ENCODE data around the gene TRAPPC2B. TPM values are rescaled to one million over a fixed set of nuclear protein-coding genes. Genes with fewer than 3 reads are reported as not detected.

Gene TRAPPC2B
- total and polyA plus RNA-seq, 2 of the 13 experiments (the other 11 are each of a cell fraction or from before 2014, with no cell fraction given) = 13.3 to 17.7 TPM

- no peak for TF ChIP-seq HINFP (CRISPR knock-in tag; IDR thresholded peaks at IDR 0.05; ENCODE audit: low read depth)
- TF ChIP-seq ONECUT2 (CRISPR knock-in tag; IDR thresholded peaks at IDR 0.05) = no peak
- peak; percentile 99 for TF ChIP-seq ZHX2 (IDR thresholded peaks at IDR 0.05; ENCODE audit: low read depth)
- TF ChIP-seq ZHX2 (CRISPR knock-in tag; IDR thresholded peaks at IDR 0.05; ENCODE audit: borderline replicate concordance) = no peak
- peak; percentile 83 for TF ChIP-seq HCFC1 (IDR thresholded peaks at IDR 0.05; ENCODE audit: low read depth, low read length)
- TF ChIP-seq TBL1XR1 (IDR thresholded peaks at IDR 0.05; ENCODE audit: borderline replicate concordance, low read length, partially characterized antibody) = peak; percentile 64
- no peak for TF ChIP-seq RFXANK (CRISPR knock-in tag; IDR thresholded peaks at IDR 0.05)
- TF ChIP-seq ZBTB38 (CRISPR knock-in tag; IDR thresholded peaks at IDR 0.05) = peak; percentile 90
- no peak for TF ChIP-seq PRPF4 (IDR thresholded peaks at IDR 0.05; ENCODE audit: low read depth, low read length, poor library complexity, severe bottlenecking)
- TF ChIP-seq REL (CRISPR knock-in tag; conservative IDR thresholded peaks at IDR 0.05) = no peak
- no peak for TF ChIP-seq RBM22 (optimal IDR thresholded peaks at IDR 0.05; ENCODE audit: low read length)
- no peak for TF ChIP-seq PAX8 (CRISPR knock-in tag; IDR thresholded peaks at IDR 0.05; ENCODE audit: borderline replicate concordance)
- peak; percentile 98 for TF ChIP-seq SPEN (CRISPR knock-in tag; IDR thresholded peaks at IDR 0.05; ENCODE audit: low read depth)
- 0 out of 2 replicates have a peak, but pooled peaks have one; percentile 38 for TF ChIP-seq MXD3 (CRISPR knock-in tag; IDR thresholded peaks at IDR 0.05)
- TF ChIP-seq SIX1 (CRISPR knock-in tag; IDR thresholded peaks at IDR 0.05; ENCODE audit: borderline replicate concordance) = no peak
- TF ChIP-seq TOPORS (CRISPR knock-in tag; IDR thresholded peaks at IDR 0.05) = no peak
- peak; percentile 71 for TF ChIP-seq TBX2 (CRISPR knock-in tag; IDR thresholded peaks at IDR 0.05; ENCODE audit: borderline replicate concordance)
- TF ChIP-seq MXI1 (IDR thresholded peaks at IDR 0.05; ENCODE audit: borderline replicate concordance, low read depth, low read length) = peak; percentile 79; the same call in 1 of the 3 replicates
- peak; percentile 31; the same call in 1 of the 2 replicates for TF ChIP-seq SOX5 (CRISPR knock-in tag; IDR thresholded peaks at IDR 0.05; ENCODE audit: borderline replicate concordance)
- no peak for TF ChIP-seq CHD4 (IDR thresholded peaks at IDR 0.05; ENCODE audit: borderline replicate concordance, low read length)
- TF ChIP-seq, protein P1, sequence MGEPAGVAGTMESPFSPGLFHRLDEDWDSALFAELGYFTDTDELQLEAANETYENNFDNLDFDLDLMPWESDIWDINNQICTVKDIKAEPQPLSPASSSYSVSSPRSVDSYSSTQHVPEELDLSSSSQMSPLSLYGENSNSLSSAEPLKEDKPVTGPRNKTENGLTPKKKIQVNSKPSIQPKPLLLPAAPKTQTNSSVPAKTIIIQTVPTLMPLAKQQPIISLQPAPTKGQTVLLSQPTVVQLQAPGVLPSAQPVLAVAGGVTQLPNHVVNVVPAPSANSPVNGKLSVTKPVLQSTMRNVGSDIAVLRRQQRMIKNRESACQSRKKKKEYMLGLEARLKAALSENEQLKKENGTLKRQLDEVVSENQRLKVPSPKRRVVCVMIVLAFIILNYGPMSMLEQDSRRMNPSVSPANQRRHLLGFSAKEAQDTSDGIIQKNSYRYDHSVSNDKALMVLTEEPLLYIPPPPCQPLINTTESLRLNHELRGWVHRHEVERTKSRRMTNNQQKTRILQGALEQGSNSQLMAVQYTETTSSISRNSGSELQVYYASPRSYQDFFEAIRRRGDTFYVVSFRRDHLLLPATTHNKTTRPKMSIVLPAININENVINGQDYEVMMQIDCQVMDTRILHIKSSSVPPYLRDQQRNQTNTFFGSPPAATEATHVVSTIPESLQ (CRISPR knock-in tag; conservative IDR thresholded peaks at IDR 0.05) = 0 out of 2 replicates have a peak, but pooled peaks have one; percentile 48
Observed at GRCh38 chr19:57362997-57363687, at the start of gene TRAPPC2B, which contains the start of gene ZNF547 (continued).
